Measurements from ENCODE around the gene SHCBP1L.
"Not testable (repeated sequence)": the region's sequence is repeated elsewhere in the genome, so short reads cannot be mapped to it uniquely, and the experiment has no call there.

Gene SHCBP1L

GRCh38 chr1:182910143-182910542 lies 42.8 kb downstream of the SHCBP1L start:
- no peak overlapping the region for H3K4me3 ChIP-seq (ENCODE audit: low read depth, low read length)
- no peak for TF ChIP-seq CTCF (IDR thresholded peaks at IDR 0.05; ENCODE audit: low read depth, low read length)

DNA sequence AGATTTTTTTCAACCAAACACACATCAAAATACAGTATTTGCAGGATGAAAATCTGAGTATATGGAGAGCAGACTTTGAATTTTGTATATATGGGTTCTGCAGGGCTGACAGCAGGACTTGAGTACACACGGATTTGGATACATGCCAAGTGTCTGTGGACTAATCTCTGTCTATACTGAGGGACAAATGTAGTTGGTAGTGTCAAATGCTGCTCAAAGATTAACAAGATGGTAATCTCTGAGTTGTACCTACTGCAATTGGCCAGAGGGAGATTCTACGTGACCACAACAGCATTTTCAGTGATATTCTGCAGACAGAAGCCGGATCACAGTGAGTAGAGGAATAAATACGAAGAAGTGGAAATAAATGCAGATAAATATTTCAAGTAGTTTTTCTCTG lies 43.4 kb downstream of the SHCBP1L start:
- no peak for TF ChIP-seq CTCF (IDR thresholded peaks at IDR 0.05; ENCODE audit: low read depth, low read length)
- H3K4me3 ChIP-seq (ENCODE audit: low read depth, low read length), result no peak overlapping the region

- no peak overlapping the region for H3K4me3 ChIP-seq (ENCODE audit: low read depth, low read length)
- TF ChIP-seq CTCF (IDR thresholded peaks at IDR 0.05; ENCODE audit: low read depth, low read length), result no peak
Observed at GRCh38 chr1:182905321-182905720, 47.6 kb downstream of the SHCBP1L start.

DNA sequence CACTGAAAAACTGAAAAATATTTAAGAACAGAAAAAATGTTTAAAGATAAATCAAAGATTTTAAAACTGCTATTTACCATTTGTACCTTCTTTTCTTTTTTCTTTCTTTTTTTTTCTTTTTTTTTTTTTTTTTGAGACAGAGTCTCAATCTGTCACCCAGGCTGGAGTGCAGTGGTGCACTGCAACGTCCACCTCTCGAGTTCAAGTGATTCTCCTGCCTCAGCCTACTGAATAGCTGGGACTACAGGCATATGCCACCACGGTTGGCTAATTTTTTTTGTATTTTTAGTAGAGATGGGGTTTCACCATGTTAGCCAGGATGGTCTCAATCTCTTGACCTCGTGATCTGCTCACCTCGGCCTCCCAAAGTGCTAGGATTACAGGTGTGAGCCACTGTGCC lies 51.0 kb downstream of the SHCBP1L start:
- H3K4me3 ChIP-seq (ENCODE audit: low read depth, low read length), result not testable (repeated sequence)

- H3K4me3 ChIP-seq (ENCODE audit: low read depth, low read length), result no peak overlapping the region
- no peak for TF ChIP-seq CTCF (IDR thresholded peaks at IDR 0.05; ENCODE audit: low read depth, low read length)
Observed at GRCh38 chr1:182897696-182898095, 55.3 kb downstream of the SHCBP1L start.

DNA sequence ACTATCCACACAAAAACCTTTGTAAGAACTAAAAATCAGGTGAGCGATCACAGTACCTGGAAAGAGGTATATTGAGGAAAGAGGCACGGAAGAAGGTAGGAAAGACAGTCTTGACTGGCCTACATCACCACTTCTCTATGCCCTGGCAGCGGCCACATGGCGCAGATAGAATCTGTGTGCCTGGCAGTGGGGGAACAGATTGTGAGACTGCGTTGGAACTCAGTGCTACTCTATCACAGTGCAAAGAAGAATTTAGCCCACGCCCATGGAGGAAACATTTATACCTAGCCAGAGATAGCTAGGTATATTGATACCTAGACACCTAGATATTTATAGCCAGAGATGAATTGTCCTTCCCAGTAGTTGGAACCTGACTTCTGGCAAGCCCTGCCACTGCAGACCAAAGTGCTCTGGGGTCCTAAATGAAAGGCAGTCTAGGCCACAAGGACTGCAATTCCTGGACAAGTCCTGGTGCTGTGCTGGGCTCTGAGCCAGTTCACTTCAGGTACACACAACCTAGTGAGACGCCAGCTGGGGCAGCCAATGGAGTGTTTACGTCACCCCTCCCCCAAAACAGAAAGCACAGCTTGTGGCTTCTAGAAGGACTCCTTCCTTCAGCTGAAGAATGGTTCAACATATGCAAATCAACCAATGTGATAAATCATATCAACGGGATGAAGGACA lies 61.9 kb downstream of the SHCBP1L start:
- no peak overlapping the region for H3K4me3 ChIP-seq (ENCODE audit: low read depth, low read length)
- no peak for TF ChIP-seq CTCF (IDR thresholded peaks at IDR 0.05; ENCODE audit: low read depth, low read length)

DNA sequence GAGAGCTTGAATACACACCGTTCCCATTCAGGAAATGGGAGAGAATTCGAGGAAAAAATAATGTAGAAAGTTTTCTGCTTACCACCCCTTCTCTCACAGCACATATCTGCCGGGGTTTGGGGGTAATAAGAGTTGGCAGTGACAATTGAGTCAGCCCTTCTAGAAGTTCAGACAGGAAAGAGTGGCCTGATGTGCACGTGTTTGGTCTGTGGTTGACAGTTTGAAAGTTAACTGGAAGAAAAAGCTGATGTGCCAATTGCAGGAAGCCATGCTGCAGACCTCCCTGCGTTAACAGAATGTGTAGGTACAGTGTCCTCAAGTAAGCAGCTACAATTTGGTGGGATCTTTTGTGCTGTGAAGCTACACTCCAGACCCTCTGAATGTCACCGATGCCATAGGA lies 63.0 kb downstream of the SHCBP1L start:
- H3K4me3 ChIP-seq (ENCODE audit: low read depth, low read length), result no peak overlapping the region
- no peak for TF ChIP-seq CTCF (IDR thresholded peaks at IDR 0.05; ENCODE audit: low read depth, low read length)
